ENCODE measurements around the gene SYT15.

The SYT15 gene

DNA sequence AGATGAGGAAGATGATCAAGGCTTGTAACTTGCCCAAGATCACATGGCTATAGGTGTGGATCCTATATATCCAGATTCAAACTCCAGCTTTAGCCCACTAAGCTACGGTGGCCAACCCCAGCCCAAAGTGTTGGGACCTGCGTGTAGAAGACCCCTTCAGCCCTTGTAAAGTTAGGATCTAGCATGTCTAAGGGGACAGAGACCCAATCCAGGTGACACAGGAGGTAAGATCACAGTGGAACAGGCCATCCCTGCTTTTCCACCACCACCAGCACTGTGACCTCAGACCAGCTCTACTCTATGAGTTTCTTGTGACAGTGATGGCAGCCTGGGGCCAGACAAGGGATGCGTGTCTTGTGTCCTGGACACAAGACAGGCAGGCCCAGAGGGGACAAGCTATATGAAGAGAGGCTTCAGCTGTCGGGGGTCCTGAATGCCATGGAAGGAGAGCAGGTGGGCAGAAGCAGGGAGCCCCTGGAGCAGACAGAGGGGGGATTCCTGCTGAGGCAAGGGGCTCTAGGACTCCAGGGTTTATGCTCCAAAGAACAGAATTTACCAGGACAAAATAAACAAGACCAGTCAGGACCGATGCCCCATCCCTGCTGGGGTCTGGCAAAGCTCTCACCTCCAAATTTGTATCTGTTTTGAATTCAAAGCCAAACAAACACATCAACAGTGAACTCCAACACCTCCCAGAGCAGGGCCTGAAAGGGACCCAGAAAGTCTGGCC is 32.9 kb upstream of the SYT15 start:
- Histone ChIP-seq H3K9me3 (ENCODE audit: control extremely low read depth in 1 of 5, control insufficient read depth in 4 of 5, insufficient read depth in 2 of 5, low read depth in 1 of 5, low read length in 4 of 5) (peaks cover 0 to 4% (median 0%) of the 10 kb centered on the region in 5 experiments), H3K36me3 (ENCODE audit: control insufficient read depth in 4 of 4, insufficient read depth in 4 of 4, low read length in 3 of 4) (no peaks in the 10 kb centered on the region), H3K4me3 (ENCODE audit: control insufficient read depth in 1 of 7, extremely low read depth in 1 of 7, insufficient read depth in 4 of 7, low read depth in 2 of 7, low read length in 6 of 7) (no peak overlapping the region), H3K4me1 (ENCODE audit: control extremely low read depth in 1 of 4, control insufficient read depth in 4 of 4, insufficient read depth in 4 of 4, low read length in 3 of 4) (peaks cover 0 to 3% (median 1%) of the 10 kb centered on the region in 4 experiments), H3K27me3 (replicated peaks in 2 of 5; ENCODE audit: control insufficient read depth in 4 of 5, insufficient read depth in 5 of 5, low read length in 4 of 5) (peaks cover 0 to 9% (median 3%) of the 10 kb centered on the region in 5 experiments), H3K27ac (ENCODE audit: insufficient read depth in 1 of 2, low read depth in 1 of 2, low read length in 2 of 2, poor library complexity in 1 of 2, severe bottlenecking in 2 of 2) (no peak overlapping the region)
- WGBS (ENCODE audit: insufficient coverage): 88% methylated on average over 5 of the region's 5 CpGs
- POLR2A ChIA-PET: no interaction called here
- DNase-seq: no peak
- CTCF ChIA-PET: interaction anchor here (1.6 to 3.4 kb wide), 6 partner anchors 8 to 318 kb away, joined by 6 to 17 read pairs (median 8); partner anchors contain the start of gene GPRIN2

DNA sequence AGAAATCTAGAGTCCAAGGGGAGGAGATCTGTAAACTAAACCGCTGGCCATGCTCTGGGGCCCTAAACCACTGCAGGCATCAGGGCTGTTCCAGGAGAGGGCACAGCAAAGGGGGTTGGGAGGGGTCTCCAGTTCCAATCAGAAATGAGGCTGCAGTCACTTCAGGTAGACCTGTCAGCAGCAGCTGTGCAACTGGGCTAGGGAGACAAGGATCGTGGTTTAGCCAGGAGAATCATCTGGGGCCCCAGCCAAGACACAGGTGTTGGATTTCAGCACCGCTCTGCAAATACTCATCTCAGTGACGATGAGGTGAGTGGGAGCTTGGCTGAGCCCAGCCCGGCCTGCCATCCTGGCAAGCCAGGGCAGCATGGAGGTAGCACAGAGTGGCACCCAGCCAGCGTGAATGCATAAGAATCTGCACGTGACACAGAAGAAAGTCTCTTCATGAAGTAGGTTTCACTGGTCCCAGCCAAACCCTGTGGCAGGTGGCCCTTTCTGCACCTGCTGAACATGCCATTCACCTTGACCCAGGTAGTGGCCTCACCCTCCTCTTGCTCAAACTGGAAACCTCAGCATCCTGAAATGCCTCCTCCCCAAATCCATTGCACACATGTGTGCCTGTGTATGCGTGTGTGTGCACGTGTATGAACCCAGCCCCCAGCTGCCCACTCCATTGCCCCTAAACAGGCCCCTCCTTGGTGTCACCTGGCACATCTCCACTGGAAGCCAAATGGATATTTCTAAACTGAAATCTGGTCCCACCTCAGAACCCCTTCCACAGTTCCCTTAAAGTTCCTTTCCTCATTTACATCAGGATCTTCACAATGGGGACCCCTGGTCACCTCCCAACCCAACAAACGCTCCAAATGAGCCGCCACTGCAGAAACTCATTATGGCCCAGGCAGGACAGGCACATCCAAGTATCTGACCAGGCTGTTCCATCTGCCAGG is 32.1 kb upstream of the SYT15 start:
- peaks cover 0 to 4% (median 0%) of the 10 kb centered on the region in 5 experiments for H3K9me3 ChIP-seq (ENCODE audit: control extremely low read depth in 1 of 5, control insufficient read depth in 4 of 5, insufficient read depth in 2 of 5, low read depth in 1 of 5, low read length in 4 of 5)
- H3K27me3 ChIP-seq (replicated peaks in 2 of 5; ENCODE audit: control insufficient read depth in 4 of 5, insufficient read depth in 5 of 5, low read length in 4 of 5): peaks cover 0 to 9% (median 3%) of the 10 kb centered on the region in 5 experiments
- CTCF ChIA-PET: interaction anchor here (1.3 to 3.4 kb wide), 4 partner anchors 11 to 319 kb away, joined by 4 to 17 read pairs (median 6); no protein-coding TSS in a partner anchor
- WGBS (ENCODE audit: insufficient coverage): 87% methylated on average over 11 of the region's 11 CpGs
- H3K27ac ChIP-seq (ENCODE audit: insufficient read depth in 1 of 2, low read depth in 1 of 2, low read length in 2 of 2, poor library complexity in 1 of 2, severe bottlenecking in 2 of 2): no peak overlapping the region
- no peak for DNase-seq
- H3K4me3 ChIP-seq (ENCODE audit: control insufficient read depth in 1 of 7, extremely low read depth in 1 of 7, insufficient read depth in 4 of 7, low read depth in 2 of 7, low read length in 6 of 7): no peak overlapping the region
- H3K4me1 ChIP-seq (ENCODE audit: control extremely low read depth in 1 of 4, control insufficient read depth in 4 of 4, insufficient read depth in 4 of 4, low read length in 3 of 4): peaks cover 0 to 2% (median 0%) of the 10 kb centered on the region in 4 experiments
- H3K36me3 ChIP-seq (ENCODE audit: control insufficient read depth in 4 of 4, insufficient read depth in 4 of 4, low read length in 3 of 4): no peaks in the 10 kb centered on the region
- POLR2A ChIA-PET: no interaction called here

DNA sequence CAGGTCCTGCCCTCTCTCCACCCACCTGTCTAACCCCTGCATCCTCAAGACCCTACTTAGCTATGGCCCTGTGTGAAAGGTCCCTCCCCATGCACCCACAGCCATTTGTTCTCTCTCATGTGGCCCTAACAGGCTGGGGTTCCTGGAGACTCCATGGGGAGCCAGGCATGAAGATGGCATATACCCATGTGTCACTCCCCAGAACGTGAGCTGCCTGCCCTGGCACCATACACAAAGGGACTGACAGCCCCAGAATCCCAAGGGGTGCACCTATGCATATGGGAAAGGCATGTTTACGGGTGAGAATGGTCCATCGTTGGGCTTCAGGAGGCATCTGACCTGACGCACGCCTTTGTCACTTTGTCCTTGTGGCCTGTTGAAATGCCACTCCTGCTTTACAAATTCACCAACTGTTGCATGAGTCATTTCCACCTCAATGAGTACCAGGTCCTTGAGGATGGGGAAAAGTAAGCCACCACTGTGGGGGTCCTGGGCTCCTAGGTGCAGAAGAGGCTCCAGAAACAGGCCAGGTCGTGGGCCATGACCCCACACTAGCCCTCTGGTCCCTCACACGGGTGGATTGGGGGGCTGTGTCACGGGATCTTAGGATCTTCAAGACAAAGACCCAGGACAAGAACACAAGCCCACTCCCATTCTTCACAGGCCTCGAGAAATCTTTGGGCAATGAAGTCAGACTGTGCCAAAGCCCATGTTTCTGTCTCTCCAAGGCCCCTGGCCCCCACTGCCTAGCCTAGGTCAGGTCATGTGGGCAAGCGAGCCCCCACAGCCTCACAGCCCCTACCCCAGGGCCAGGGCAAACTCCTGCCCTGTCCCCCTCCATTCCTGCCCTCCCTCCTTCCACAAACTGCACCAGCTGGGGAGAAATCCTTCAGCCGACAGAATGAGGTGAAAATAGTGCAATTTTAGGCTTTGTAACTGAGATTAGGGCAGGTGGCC is 31.1 kb upstream of the SYT15 start:
- H3K27me3 ChIP-seq (replicated peaks in 2 of 5; ENCODE audit: control insufficient read depth in 4 of 5, insufficient read depth in 5 of 5, low read length in 4 of 5): peaks cover 0 to 6% (median 4%) of the 10 kb centered on the region in 5 experiments
- no peak overlapping the region for H3K4me3 ChIP-seq (ENCODE audit: control insufficient read depth in 1 of 7, extremely low read depth in 1 of 7, insufficient read depth in 4 of 7, low read depth in 2 of 7, low read length in 6 of 7)
- CTCF ChIA-PET: interaction anchor here (1.0 to 1.3 kb wide), 3 partner anchors 10 to 20 kb away, joined by 4 read pairs; no protein-coding TSS in a partner anchor
- H3K9me3 ChIP-seq (ENCODE audit: control extremely low read depth in 1 of 5, control insufficient read depth in 4 of 5, insufficient read depth in 2 of 5, low read depth in 1 of 5, low read length in 4 of 5): no peaks in the 10 kb centered on the region
- DNase-seq: no peak
- no peaks in the 10 kb centered on the region for H3K4me1 ChIP-seq (ENCODE audit: control extremely low read depth in 1 of 4, control insufficient read depth in 4 of 4, insufficient read depth in 4 of 4, low read length in 3 of 4)
- POLR2A ChIA-PET: no interaction called here
- 87% methylated on average over 11 of the region's 11 CpGs for WGBS (ENCODE audit: insufficient coverage)
- no peaks in the 10 kb centered on the region for H3K36me3 ChIP-seq (ENCODE audit: control insufficient read depth in 4 of 4, insufficient read depth in 4 of 4, low read length in 3 of 4)
- no peak overlapping the region for H3K27ac ChIP-seq (ENCODE audit: insufficient read depth in 1 of 2, low read depth in 1 of 2, low read length in 2 of 2, poor library complexity in 1 of 2, severe bottlenecking in 2 of 2)

DNA sequence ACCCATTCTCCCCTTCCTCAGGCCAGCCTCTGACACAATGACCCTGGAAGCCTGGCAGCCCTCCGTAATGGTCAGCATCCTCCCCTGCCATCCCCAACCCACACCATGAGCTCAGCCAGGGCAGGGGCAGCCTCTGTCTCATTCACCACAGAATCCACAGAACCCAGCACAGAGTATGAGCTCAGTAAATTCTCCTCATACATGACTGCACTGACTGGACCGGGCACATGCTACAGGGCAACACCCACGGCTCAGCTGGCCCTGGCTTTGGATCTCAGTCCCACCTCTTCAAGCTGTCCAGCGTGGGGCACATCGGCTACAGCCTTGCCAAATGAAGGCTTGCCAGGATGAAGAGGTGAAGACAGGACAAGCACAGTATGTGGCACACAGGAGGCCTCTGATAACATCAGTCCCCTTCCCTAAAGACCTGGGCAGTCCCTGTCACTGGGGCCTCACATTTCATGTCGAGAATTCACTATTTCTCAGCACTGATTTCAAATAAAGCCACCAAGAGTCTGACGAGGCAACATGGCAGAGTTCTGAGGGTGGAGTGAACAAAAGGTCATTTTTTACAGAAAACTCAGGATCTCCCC is 30.3 kb upstream of the SYT15 start:
- peaks cover 0 to 12% (median 8%) of the 10 kb centered on the region in 5 experiments for H3K27me3 ChIP-seq (replicated peaks in 2 of 5; ENCODE audit: control insufficient read depth in 4 of 5, insufficient read depth in 5 of 5, low read length in 4 of 5)
- no peaks in the 10 kb centered on the region for H3K9me3 ChIP-seq (ENCODE audit: control extremely low read depth in 1 of 5, control insufficient read depth in 4 of 5, insufficient read depth in 2 of 5, low read depth in 1 of 5, low read length in 4 of 5)
- CTCF ChIA-PET: interaction anchor here (1.0 to 1.2 kb wide), 2 partner anchors 10 to 11 kb away, joined by 4 read pairs; no protein-coding TSS in a partner anchor
- no peak overlapping the region for H3K27ac ChIP-seq (ENCODE audit: insufficient read depth in 1 of 2, low read depth in 1 of 2, low read length in 2 of 2, poor library complexity in 1 of 2, severe bottlenecking in 2 of 2)
- no peak for DNase-seq
- H3K4me1 ChIP-seq (ENCODE audit: control extremely low read depth in 1 of 4, control insufficient read depth in 4 of 4, insufficient read depth in 4 of 4, low read length in 3 of 4): no peaks in the 10 kb centered on the region
- POLR2A ChIA-PET: no interaction called here
- H3K4me3 ChIP-seq (ENCODE audit: control insufficient read depth in 1 of 7, extremely low read depth in 1 of 7, insufficient read depth in 4 of 7, low read depth in 2 of 7, low read length in 6 of 7): no peak overlapping the region
- H3K36me3 ChIP-seq (ENCODE audit: control insufficient read depth in 4 of 4, insufficient read depth in 4 of 4, low read length in 3 of 4): no peaks in the 10 kb centered on the region
- 84% methylated on average over 7 of the region's 7 CpGs for WGBS (ENCODE audit: insufficient coverage)

DNA sequence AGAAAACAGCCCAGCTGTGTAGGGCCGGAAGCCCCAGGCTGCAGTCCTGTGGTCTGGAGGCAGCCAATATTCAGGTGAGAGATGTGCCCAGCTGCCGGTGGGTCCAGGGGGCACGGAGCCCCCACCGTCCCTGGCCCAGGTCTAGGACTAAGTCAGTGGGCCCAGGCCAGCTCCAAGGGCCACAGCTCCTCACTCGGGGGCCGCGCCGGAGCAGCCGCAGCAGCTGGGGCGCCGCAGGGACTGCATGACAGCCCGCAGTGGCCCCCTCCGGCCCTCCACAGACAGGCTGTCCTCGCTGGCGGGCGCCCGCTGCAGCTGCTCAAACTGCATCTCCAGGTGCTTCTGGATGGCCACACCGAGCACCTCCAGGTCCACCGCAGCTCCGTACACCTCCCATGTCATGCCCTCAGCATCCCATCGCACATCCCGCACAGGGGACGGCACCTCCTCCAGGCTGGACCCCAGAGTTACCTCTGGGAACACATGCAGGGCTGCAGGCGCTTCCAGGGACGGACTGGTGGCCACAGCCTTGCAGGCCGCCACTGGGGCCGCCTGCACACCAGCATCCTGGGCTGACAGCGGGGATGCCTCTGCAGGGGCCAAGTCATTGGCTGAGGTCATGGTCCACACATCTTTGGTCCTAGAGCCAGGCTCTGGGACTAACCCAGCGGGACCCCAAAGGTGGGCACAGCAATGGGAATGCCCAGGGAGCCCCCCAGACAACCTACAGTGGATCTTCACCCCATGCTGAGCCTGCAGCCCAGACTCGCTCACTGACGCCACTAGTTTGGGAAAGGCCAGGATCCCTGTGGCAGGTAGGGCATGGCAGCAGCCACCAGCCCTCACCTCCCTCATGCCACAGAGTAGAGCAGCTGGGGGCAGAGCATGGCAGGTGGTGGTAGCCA is 29.5 kb upstream of the SYT15 start:
- Histone ChIP-seq H3K27me3 (replicated peaks in 2 of 5; ENCODE audit: control insufficient read depth in 4 of 5, insufficient read depth in 5 of 5, low read length in 4 of 5) (peaks cover 0 to 20% (median 16%) of the 10 kb centered on the region in 5 experiments), H3K4me3 (ENCODE audit: control insufficient read depth in 1 of 7, extremely low read depth in 1 of 7, insufficient read depth in 4 of 7, low read depth in 2 of 7, low read length in 6 of 7) (no peak overlapping the region)

More for the DNA sequence above, 29.5 kb upstream of the SYT15 start:
- no peak for DNase-seq
- H3K4me1 ChIP-seq (ENCODE audit: control extremely low read depth in 1 of 4, control insufficient read depth in 4 of 4, insufficient read depth in 4 of 4, low read length in 3 of 4): no peaks in the 10 kb centered on the region
- ChIA-PET CTCF (interaction anchor here (1.2 kb wide), 1 partner anchor 9 kb away, joined by 4 read pairs; no protein-coding TSS in a partner anchor), POLR2A (no interaction called here)
- WGBS (ENCODE audit: insufficient coverage): 91% methylated on average over 31 of the region's 31 CpGs
- no peaks in the 10 kb centered on the region for H3K36me3 ChIP-seq (ENCODE audit: control insufficient read depth in 4 of 4, insufficient read depth in 4 of 4, low read length in 3 of 4)
- no peak overlapping the region for H3K27ac ChIP-seq (ENCODE audit: insufficient read depth in 1 of 2, low read depth in 1 of 2, low read length in 2 of 2, poor library complexity in 1 of 2, severe bottlenecking in 2 of 2)
- H3K9me3 ChIP-seq (ENCODE audit: control extremely low read depth in 1 of 5, control insufficient read depth in 4 of 5, insufficient read depth in 2 of 5, low read depth in 1 of 5, low read length in 4 of 5): no peaks in the 10 kb centered on the region

All from common myeloid progenitor, CD34-positive (primary cell).